Measurements from ENCODE around the gene SAMD8.
"Not testable (repeated sequence)": the region's sequence is repeated elsewhere in the genome, so short reads cannot be mapped to it uniquely, and the experiment has no call there.

The SAMD8 gene

DNA sequence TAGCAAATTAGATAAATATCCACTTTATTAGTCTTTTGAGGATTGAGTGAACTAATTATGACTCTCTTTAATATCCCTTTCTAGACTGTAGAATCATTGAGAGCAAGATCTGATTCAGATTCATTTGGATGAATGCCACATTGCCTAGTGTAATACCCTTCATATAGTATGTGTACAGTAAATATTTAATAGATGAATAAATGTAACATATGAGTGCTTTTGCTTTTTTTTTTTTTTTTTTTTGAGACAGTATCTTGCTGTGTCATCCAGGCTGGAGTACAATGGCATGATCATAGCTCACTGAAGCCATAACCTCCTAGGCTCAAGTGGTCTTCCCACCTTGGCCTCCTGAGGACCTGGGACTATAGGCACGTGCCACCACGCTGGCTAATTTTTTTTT is 14.8 kb downstream of the SAMD8 start:
- FAIRE-seq, result peak; percentile 48

DNA sequence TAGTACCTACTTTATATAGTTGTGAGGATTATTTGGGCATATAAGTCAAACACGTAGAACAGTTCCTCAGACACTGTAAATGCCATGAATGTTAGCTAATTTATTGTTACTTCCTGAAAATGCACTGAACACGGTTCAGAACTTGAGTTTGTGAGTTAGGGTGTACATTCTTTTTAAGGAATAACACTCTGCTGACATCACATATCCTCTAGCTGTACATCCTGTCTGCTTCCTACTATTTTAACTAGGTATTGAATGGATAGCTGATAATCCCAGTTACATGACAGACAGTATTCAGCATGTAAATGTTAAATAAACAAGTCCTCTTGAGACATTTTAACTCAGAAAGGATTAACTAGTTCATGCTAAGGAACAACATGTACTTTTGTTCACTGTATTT is 16.0 kb downstream of the SAMD8 start:
- DNase-seq (ENCODE audit: insufficient read length, low spot score), result no peak
- no peak for TF ChIP-seq POLR2A (IDR thresholded peaks at IDR 0.05; ENCODE audit: low read depth, low read length)
- FAIRE-seq, result peak; percentile 93

More for the DNA sequence above, 14.8 kb downstream of the SAMD8 start:
- DNase-seq (ENCODE audit: insufficient read length, low spot score), result no peak
- no peak for TF ChIP-seq POLR2A (IDR thresholded peaks at IDR 0.05; ENCODE audit: low read depth, low read length)

DNA sequence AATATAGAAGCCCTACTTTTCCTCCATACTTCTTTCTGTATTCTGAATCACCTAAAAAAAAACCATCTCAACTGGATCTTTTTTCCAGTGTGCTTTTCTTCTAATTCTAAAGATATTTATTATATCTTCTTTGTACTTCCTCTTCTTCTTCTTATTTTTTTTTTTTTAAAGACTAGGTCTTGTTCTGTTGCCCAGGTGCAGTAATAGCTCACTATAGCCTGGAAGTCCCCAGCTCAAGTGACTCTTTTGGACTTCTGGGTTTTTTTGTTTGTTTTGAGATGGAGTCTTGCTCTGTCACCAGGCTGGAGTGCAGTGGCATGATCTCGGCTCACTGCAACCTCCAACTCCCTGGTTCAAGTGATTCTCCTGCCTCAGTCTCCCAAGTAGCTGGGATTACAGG is 17.5 kb downstream of the SAMD8 start:
- not testable (repeated sequence) for FAIRE-seq; DNase-seq (ENCODE audit: insufficient read length, low spot score)

DNA sequence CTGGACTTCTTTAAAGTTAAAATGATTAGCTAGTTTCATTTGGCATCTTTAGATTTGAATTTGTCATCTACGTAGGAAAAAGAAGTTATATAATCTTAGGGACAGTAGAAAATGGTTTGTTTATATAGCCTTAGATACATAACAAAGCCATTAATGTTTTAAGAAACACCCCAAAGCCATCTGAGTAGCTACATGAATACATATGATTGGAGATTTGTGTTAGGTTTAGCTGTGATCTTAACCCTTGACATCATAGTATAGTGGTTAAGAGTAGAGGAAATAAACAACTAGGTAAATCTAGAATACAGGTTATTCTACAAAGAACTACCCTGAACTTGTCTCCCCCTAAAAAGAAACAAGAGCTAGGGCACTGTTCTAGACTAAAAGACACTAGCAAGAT is 18.1 kb downstream of the SAMD8 start:
- no peak for DNase-seq (ENCODE audit: insufficient read length, low spot score)
- TF ChIP-seq POLR2A (IDR thresholded peaks at IDR 0.05; ENCODE audit: low read depth, low read length), result no peak
- FAIRE-seq, result peak; percentile 23

DNA sequence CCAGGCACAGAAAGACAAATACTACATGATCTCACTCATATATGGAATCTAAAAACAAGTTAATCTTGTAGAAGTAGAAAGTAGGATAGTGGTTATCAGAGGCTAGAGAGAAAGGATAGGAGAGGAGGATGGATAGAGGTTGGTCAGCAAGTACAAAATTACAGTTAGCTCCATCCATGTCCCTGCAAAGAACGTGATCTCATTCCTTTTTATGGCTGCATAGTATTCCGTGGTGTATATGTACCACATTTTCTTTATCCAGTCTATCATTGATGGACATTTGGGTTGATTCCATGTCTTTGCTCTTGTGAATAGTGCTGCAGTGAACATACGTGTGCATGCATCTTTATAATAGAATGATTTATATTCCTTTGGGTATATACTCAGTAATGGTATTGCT is 22.2 kb downstream of the SAMD8 start:
- FAIRE-seq; DNase-seq (ENCODE audit: insufficient read length, low spot score): not testable (repeated sequence)

DNA sequence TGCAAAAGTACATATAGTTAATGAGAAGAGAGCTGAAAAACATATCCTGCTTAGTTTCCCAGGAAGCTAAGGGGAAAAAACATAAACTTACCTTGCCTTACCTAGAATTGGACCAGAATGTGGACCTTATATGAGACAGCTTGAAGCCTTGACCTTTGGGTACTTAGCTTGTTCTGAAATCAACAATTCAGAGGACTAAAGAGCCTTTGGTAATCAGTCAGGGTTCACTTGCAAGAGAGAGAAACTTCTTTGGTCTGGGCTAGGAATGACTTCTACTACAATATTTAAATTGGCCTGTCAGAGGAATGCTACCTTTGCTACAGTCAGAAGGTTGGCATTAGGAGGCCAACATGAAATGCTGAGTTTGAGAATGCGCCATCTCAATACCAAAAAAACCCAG is 24.9 kb downstream of the SAMD8 start:
- DNase-seq (ENCODE audit: insufficient read length, low spot score), result no peak
- no peak for FAIRE-seq

DNA sequence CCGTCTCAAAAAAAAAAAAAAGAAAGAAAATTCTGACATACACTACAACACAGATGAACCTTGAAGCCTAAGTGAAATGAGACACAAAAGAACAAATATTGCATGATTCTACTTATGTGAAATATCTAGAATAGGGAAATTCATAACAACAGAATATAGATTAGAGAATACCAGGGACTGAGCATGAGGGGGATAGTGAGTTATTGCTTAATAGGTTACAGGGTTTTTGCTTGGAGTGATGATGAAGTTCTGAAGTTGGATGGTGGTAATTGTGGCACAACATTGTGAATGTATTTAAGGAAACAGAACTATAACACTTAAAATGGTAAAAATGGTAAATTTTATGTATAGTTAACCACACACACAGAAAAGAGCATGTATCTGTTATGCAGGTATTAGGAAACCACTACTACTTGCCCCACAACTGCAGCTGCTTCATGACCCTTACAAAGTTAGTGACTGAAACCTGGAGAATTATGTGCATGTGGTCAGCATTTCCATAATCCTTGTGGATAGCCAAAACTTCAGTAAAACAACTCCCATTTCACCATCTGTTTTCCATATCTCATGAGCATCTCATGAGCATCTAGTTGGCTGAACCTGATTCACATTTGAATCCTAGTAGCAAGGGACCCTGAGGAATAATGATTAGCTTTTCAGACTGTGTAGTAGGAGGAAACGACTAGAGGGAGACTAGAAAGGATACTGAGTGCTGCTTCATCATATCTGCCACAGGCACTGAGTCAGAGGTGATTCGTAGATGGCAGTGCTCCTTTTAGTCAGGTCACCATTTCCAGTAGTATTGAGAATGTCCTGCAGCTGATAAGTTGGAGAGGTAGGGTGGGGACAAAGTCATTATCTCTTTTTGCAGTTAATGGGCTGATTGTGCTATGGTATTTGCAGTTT is 26.3 kb downstream of the SAMD8 start:
- peak; percentile 100 for FAIRE-seq
- DNase-seq (ENCODE audit: insufficient read length, low spot score), result peak; percentile 59
- no peak for TF ChIP-seq POLR2A (IDR thresholded peaks at IDR 0.05; ENCODE audit: low read depth, low read length)

More for the DNA sequence above, 24.9 kb downstream of the SAMD8 start:
- TF ChIP-seq POLR2A (IDR thresholded peaks at IDR 0.05; ENCODE audit: low read depth, low read length), result no peak

DNA sequence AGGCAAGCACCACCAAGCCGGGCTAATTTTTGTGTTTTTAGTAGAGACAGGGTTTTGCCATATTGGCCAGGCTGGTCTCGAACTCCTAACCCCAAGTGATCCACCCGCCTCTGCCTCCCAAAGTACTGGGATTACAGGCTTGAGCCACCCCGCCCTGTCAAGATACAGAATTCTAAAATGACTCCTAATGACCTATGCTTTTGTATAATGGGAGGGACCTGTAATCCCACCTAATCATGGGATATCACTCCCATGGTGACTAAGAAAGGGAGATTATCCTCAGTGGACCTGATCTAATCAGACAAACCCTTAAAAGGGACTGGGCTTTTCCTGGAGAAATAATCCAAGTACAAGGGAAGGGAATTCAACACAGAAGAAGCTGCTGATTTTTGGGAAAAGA is 28.8 kb downstream of the SAMD8 start:
- TF ChIP-seq POLR2A (IDR thresholded peaks at IDR 0.05; ENCODE audit: low read depth, low read length), result no peak
- FAIRE-seq (no peak), DNase-seq (ENCODE audit: insufficient read length, low spot score) (no peak)

DNA sequence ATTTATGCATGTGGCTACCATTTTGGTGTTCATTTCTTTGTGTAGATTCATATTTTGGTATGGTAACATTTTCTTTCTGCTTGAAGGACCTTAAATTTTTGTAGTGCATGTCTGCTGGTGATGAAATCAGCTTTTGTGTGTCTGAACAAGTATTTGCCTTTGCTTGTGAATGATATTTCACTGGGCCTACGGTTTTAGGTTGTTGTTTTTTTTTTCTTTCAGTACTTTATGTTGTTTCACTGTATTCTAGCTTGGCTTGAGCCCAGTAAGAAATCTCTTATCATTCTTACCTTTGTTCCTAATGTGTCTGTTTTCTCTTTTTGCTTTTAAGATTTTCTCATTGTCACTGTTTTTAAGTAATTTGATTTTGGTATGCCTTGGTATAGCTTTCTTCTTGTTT is 31.9 kb downstream of the SAMD8 start:
- no peak for DNase-seq (ENCODE audit: insufficient read length, low spot score)
- peak; percentile 92 for FAIRE-seq

DNA sequence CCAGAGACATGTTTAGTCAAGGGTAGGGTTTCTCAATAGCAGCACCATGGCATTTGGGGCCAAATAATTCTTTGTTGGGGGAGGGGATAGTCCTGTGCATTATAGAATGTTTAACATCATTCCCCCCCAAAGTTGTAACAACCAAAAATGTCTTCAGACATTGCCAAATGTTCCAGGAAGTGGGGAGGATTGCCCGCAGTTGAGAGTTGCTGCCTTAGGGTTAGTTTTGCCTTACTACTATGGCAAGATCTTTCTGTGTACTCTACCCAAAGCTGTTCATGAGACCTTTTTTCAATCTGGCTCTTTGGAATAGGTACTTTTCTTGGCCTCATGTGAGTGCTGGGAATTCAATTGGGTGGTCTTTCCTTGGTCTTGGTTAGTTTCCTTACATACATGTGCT is 34.1 kb downstream of the SAMD8 start:
- DNase-seq (ENCODE audit: insufficient read length, low spot score), result no peak
- no peak for TF ChIP-seq POLR2A (IDR thresholded peaks at IDR 0.05; ENCODE audit: low read depth, low read length)
- FAIRE-seq, result peak; percentile 80

More for the DNA sequence above, 31.9 kb downstream of the SAMD8 start:
- no peak for TF ChIP-seq POLR2A (IDR thresholded peaks at IDR 0.05; ENCODE audit: low read depth, low read length)

DNA sequence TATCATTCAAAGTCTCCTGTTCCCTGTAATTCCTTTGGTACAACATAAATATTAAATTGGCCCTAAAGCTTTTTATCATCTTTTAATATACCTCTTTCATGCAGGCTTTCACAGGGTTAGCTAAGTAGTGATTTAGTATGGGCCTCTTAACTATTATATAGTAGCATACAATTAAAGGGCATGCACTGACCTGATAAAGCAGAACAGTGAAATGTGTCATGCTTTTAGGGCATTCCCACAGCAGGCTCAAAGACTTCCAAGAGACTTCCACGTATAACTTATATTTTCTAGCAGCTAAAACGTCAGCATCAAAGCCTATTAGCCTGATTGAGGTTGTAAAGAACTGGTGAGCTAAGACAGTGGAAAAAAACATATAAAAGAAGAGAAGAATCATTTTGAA is 35.3 kb downstream of the SAMD8 start:
- FAIRE-seq (peak; percentile 30), DNase-seq (ENCODE audit: insufficient read length, low spot score) (no peak)
- no peak for TF ChIP-seq POLR2A (IDR thresholded peaks at IDR 0.05; ENCODE audit: low read depth, low read length)

DNA sequence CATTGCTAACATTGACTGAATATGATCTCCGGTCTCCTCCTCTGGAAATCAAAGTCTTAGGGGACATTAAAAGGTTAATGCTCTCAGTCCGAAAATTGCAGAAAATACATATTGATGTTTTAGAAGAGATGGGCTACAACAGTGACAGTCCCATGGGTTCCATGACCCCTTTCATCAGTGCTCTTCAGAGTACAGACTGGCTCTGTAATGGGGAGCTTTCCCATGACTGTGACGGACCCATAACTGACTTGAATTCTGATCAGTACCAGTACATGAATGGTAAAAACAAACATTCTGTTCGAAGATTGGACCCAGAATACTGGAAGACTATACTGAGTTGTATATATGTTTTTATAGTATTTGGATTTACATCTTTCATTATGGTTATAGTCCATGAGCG is 39.2 kb downstream of the SAMD8 start:
- no peak for TF ChIP-seq POLR2A (IDR thresholded peaks at IDR 0.05; ENCODE audit: low read depth, low read length)
- DNase-seq (ENCODE audit: insufficient read length, low spot score) (no peak), FAIRE-seq (no peak)

DNA sequence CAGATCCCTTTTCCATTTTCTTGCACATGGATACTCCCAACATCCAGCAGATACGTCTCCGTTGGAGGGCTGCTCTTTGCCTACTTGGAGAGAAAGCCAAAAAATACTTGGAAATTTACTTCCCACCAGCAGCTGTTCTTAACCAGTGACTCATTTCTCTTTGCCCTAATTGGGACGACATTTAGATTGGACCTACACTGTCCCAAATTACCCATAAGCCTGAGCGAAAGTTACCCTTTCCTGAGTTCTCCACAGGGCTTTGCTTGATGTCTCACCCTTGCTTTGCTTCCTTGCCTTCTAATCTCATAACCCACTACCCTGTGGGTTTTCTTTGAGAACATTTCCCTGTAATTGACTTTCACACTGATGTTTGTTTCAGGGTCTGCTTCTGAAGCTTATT is 48.1 kb downstream of the SAMD8 start:
- no peak for TF ChIP-seq POLR2A (IDR thresholded peaks at IDR 0.05; ENCODE audit: low read depth, low read length)
- peak; percentile 55 for FAIRE-seq
- DNase-seq (ENCODE audit: insufficient read length, low spot score), result no peak

DNA sequence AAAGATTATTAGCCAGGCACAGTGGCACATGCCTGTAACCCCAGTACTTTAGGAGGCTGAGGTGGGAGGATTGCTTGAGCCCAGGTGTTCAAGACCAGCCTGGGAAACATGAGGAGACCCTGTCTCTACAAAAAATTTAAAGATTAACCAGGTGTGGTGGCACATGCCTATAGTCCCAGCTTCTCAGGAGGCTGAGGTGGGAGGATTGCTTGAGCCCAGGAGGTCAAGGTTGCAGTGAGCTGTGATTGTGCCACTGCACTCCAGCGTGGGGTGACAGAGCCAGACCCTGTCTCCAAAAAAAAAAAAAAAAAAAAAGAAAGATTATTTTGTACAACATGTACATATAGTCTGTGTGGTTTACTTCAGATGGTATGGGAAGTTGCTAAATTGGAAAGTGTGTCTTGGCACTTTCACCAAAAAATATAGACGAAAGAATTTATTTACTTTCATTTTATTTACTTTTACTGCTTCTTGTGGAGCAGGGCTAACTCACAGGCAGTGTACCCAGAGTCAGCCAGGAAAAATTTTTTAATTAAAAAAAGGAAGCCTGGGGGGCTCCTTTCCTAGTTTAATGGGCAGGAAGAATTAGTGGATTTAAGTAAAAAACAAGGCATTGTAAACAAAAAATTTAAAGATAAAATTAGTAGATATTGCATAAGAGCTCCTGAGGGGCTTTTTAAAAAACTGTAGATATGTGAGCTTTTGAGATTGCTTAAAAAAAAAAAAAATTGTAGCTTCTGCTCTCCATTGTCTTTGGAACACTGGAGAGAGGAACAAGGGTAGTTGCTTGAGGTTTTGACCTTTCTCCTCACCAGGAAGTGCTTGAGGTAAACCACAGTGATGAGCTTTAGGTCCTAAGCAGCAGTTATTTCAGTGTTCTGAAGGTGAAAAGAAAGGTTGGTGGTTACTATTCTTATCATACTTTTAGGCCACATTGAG is 54.5 kb downstream of the SAMD8 start:
- FAIRE-seq, result peak; percentile 67
- no peak for TF ChIP-seq POLR2A (IDR thresholded peaks at IDR 0.05; ENCODE audit: low read depth, low read length)
- no peak for DNase-seq (ENCODE audit: insufficient read length, low spot score)

All from H54 (cell line).